Measurements from ENCODE around the gene TRIM25.

Gene TRIM25

DNA sequence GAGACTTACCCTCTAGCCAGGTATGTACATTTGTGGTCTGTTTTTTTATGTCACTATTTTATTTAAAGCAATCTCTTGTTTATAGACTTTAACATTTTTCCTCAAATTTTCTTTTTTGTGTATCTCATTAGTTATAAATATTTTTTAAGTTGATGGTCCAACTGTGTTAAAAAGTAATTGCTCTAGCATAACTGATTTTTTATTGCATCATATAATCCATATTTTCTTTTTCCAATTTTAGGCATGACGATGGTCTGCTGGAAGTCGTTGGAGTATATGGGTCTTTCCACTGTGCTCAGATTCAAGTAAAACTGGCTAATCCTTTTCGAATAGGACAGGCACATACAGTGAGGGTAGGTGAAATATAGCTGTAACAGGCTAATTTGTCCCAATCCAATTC is 52.0 kb downstream of the TRIM25 start:
- no peak for DNase-seq (ENCODE audit: low spot score in 2 of 2)
- Histone ChIP-seq H3K4me1 (no peaks in the 10 kb centered on the region), H3K27me3 (ENCODE audit: low read depth) (no peaks in the 10 kb centered on the region), H3K9me3 (no peaks in the 10 kb centered on the region), H3K36me3 (replicated peaks) (peaks cover 30% of the 10 kb centered on the region), H3K4me3 (no peak overlapping the region)
- in situ Hi-C loops (cut with MboI; ENCODE audit: low sequenced_read_pairs), result no loop called here

DNA sequence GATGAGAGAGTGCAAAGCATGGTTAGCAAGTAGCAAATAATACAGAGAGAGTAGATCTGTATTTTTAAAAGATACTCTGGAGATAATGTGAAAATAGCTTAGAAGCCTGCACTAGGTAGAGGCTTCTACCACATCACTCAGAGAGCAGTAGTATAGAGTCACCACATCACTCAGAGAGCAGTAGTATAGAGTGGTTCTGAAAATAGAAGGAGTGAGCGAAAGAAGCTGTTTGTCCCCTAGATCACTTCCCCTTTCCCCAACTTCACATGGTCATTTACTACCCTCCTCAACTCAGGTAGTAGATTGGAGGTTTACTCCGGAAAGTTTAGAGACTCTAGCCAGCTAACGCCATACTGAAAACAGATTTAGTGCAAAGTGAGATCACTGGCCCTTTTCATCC is 62.8 kb downstream of the TRIM25 start:
- Histone ChIP-seq H3K27me3 (ENCODE audit: low read depth) (no peaks in the 10 kb centered on the region), H3K36me3 (replicated peaks) (peaks cover 26% of the 10 kb centered on the region), H3K4me3 (no peak overlapping the region), H3K4me1 (0 out of 2 replicates have a peak, but pooled peaks cover 4% of the 10 kb centered on the region), H3K9me3 (no peaks in the 10 kb centered on the region)
- in situ Hi-C loops (cut with MboI; ENCODE audit: low sequenced_read_pairs), result no loop called here
- no peak for DNase-seq (ENCODE audit: low spot score in 2 of 2)

DNA sequence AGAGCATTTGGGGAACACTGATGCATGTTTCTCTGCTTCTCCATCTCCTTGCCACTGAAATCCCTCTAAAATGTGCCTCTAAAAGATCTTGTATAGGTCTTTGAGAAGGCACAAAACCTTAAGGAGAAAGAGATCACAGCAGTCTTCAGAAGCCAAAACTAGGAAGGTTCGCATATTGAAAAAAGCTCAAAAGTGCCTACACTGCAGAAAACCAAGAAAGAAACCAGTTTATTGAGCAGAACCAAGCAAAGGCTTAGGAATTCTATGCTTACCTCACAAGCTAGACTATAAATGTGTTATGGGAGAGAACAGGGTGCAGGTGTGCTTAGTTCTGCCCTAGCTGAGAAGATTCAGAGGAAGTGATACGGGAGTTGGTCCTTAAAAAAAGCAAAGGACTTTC is 63.3 kb downstream of the TRIM25 start:
- in situ Hi-C loops (cut with MboI; ENCODE audit: low sequenced_read_pairs), result no loop called here
- peaks cover 26% of the 10 kb centered on the region for H3K36me3 ChIP-seq (replicated peaks)
- DNase-seq (ENCODE audit: low spot score in 2 of 2), result no peak
- H3K4me1 ChIP-seq, result 0 out of 2 replicates have a peak, but pooled peaks cover 4% of the 10 kb centered on the region
- no peaks in the 10 kb centered on the region for H3K9me3 ChIP-seq
- H3K4me3 ChIP-seq, result no peak overlapping the region
- no peaks in the 10 kb centered on the region for H3K27me3 ChIP-seq (ENCODE audit: low read depth)

DNA sequence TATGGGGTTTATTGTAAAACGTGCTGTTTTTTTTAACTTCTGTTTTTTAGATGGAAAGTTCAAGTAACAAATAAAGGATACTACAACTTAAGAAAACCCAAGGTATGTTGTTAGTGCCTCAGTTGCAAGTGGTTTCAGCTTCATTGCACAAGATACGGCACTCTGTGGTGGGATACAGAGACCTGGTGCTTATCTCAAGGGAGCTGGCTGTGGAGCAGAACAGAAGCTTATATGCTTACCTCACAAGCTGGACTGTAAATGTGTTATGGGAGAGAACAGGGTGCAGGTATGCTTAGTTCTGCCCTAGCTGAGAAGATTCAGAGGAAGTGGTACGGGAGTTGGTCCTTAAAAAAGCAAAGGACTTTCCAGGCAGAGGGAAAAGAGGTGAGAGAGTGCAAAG is 64.7 kb downstream of the TRIM25 start:
- Histone ChIP-seq H3K27me3 (ENCODE audit: low read depth) (no peaks in the 10 kb centered on the region), H3K4me3 (no peak overlapping the region), H3K4me1 (0 out of 2 replicates have a peak, but pooled peaks cover 4% of the 10 kb centered on the region), H3K9me3 (no peaks in the 10 kb centered on the region), H3K36me3 (replicated peaks) (peaks cover 29% of the 10 kb centered on the region)
- in situ Hi-C loops (cut with MboI; ENCODE audit: low sequenced_read_pairs), result no loop called here
- DNase-seq (ENCODE audit: low spot score in 2 of 2), result no peak

DNA sequence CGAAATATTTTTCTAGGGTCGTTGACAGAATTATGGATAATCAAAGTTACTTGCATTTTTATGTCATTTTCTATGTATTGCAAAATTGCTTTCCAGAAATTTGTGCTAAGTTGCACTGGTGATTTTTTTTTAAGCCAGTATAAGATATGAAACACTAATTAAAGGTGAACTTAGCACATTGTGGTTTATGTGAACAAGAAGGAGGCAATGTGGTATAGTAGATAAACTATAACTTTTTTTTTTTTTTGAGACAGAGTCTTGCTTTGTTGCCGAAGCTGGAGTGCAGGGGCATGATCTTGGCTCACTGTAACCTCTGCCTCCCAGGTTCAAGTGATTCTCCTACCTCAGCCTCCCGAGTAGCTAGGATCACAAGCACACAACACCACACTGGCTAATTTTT is 66.7 kb downstream of the TRIM25 start:
- DNase-seq (ENCODE audit: low spot score in 2 of 2), result no peak
- Histone ChIP-seq H3K36me3 (replicated peaks) (peaks cover 29% of the 10 kb centered on the region), H3K4me3 (no peak overlapping the region), H3K27me3 (ENCODE audit: low read depth) (no peaks in the 10 kb centered on the region), H3K9me3 (no peaks in the 10 kb centered on the region), H3K4me1 (peaks cover 9% of the 10 kb centered on the region; the same call in 1 of the 2 replicates)
- in situ Hi-C loops (cut with MboI; ENCODE audit: low sequenced_read_pairs), result no loop called here

DNA sequence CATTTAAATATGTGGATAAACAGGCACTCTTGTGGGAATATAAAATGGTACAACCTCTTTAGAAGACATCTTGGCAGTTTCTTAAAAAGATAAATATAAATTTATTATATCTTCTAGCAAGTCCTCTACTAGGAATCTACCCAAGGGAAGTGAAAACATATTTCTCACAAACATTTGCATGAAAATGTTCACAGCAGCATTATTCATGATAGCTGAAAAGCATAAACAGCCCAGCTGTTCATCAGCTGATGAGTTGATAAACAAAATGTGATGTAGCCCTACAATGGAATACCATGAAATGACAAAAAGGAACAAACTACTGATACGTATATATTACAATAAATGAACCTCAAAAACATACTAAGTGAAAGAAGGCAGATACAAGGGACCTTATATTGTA is 67.9 kb downstream of the TRIM25 start:
- Histone ChIP-seq H3K27me3 (ENCODE audit: low read depth) (no peaks in the 10 kb centered on the region), H3K36me3 (replicated peaks) (peaks cover 22% of the 10 kb centered on the region), H3K9me3 (no peaks in the 10 kb centered on the region), H3K4me1 (peaks cover 9% of the 10 kb centered on the region), H3K4me3 (no peak overlapping the region)
- in situ Hi-C loops (cut with MboI; ENCODE audit: low sequenced_read_pairs), result no loop called here
- no peak for DNase-seq (ENCODE audit: low spot score in 2 of 2)

DNA sequence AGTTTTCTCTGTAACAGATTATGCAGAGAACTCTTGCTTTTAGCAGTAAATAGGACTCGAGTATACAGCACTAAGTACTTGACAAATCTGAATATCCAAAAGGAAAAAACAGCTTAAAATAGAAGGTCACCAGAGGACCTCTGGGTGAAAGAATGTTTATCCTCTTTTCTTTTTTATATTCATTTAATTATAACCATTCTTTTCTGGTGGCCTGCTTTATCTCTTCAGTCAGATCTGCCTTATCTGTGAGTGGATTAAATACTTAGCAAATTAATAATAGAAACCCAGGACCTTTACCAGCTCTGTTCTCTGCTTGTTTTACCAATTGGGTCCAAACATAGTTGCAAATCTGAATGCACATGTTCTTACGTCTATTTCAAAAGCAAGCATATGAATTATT is 71.3 kb downstream of the TRIM25 start:
- peak in 1 of 2 experiments; percentile 87 for DNase-seq (ENCODE audit: low spot score in 2 of 2)
- Histone ChIP-seq H3K4me1 (peaks cover 14% of the 10 kb centered on the region), H3K27me3 (ENCODE audit: low read depth) (no peaks in the 10 kb centered on the region), H3K4me3 (no peak overlapping the region), H3K9me3 (no peaks in the 10 kb centered on the region), H3K36me3 (replicated peaks) (peaks cover 11% of the 10 kb centered on the region)
- in situ Hi-C loops (cut with MboI; ENCODE audit: low sequenced_read_pairs), result no loop called here

DNA sequence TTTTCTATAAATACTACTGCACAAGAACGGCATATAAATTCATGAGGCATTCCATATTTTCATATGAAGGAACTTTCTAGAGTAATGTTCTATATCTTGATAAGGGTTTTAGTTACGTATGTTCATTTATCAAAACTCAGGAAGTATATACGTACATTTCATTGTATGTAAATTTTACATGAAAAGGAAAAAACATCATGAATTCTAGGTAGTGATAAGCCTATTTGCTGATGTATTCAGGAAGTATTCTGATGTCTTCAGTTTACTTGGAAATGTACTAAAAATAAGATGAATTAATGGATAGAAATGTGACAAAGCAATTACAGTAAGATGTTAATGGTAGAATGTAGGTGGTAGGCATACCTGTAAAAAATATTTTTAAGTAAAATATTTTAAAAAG is 75.2 kb downstream of the TRIM25 start:
- H3K27me3 ChIP-seq (ENCODE audit: low read depth), result no peaks in the 10 kb centered on the region
- peaks cover 7% of the 10 kb centered on the region for H3K36me3 ChIP-seq (replicated peaks)
- no peaks in the 10 kb centered on the region for H3K9me3 ChIP-seq
- peaks cover 28% of the 10 kb centered on the region for H3K4me1 ChIP-seq
- in situ Hi-C loops (cut with MboI; ENCODE audit: low sequenced_read_pairs), result no loop called here
- no peak for DNase-seq (ENCODE audit: low spot score in 2 of 2)
- H3K4me3 ChIP-seq, result no peak overlapping the region

Measured in HAP-1 (cell line).